MM.1S (cell line): ENCODE results near the gene ATP6V1B1.

Source experiments
- CTCF ChIP-seq: fragments of 300-600 bp; sonication (generic); IDR thresholded peaks from 2 replicates; pipeline ENCODE4 v1.5.1; 2016; ENCODE audit warnings: antibody characterized with exemption, low read length, mixed read lengths
- EZH2 ChIP-seq: fragments of 300-600 bp; sonication (generic); optimal IDR thresholded peaks from 2 replicates; pipeline ENCODE3; 2017; ENCODE audit warnings: low read depth, mild to moderate bottlenecking, antibody characterized with exemption, low read length, mixed read lengths

- no peak for TF ChIP-seq EZH2
- no peak for TF ChIP-seq CTCF
These were observed 3.5 kb downstream of the ATP6V1B1 start for GRCh38 chr2:70939001-70939838.
